WI38 (cell line): Measurements from ENCODE around the gene SLC19A2.

Experiments used
- H3K4me3 ChIP-seq: 2 replicates; pipeline ENCODE4 v1.5.1; 2011; ENCODE audit warnings: low read depth, mild to moderate bottlenecking, control low read depth, low read length
- TF ChIP-seq, protein P1 (sequence below): IDR thresholded peaks from 2 replicates; pipeline ENCODE4 v1.5.1; 2012; ENCODE audit warnings: low read depth, mild to moderate bottlenecking, control low read depth, low read length

The SLC19A2 gene

DNA sequence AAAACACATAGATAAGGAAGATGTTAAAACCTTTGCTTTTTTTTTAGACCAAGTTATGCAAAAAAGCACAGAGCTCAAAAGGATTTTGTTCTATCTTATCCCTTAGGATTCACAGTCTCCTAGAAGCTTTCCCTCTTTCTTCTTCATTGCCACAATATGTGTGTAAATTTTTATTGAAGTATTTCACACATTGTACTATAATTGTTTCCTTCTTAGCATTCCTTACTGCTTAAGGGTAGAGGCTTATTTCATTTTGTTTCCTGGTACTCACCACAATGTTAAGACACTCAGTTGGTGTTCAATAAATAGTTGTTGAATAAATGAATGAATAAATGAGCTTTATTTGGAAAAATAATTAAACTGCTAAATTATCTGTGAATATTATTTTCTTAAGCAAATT, 29.9 kb upstream of the SLC19A2 start:
- TF ChIP-seq, protein P1, sequence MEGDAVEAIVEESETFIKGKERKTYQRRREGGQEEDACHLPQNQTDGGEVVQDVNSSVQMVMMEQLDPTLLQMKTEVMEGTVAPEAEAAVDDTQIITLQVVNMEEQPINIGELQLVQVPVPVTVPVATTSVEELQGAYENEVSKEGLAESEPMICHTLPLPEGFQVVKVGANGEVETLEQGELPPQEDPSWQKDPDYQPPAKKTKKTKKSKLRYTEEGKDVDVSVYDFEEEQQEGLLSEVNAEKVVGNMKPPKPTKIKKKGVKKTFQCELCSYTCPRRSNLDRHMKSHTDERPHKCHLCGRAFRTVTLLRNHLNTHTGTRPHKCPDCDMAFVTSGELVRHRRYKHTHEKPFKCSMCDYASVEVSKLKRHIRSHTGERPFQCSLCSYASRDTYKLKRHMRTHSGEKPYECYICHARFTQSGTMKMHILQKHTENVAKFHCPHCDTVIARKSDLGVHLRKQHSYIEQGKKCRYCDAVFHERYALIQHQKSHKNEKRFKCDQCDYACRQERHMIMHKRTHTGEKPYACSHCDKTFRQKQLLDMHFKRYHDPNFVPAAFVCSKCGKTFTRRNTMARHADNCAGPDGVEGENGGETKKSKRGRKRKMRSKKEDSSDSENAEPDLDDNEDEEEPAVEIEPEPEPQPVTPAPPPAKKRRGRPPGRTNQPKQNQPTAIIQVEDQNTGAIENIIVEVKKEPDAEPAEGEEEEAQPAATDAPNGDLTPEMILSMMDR = no peak
- no peak overlapping the region for H3K4me3 ChIP-seq

DNA sequence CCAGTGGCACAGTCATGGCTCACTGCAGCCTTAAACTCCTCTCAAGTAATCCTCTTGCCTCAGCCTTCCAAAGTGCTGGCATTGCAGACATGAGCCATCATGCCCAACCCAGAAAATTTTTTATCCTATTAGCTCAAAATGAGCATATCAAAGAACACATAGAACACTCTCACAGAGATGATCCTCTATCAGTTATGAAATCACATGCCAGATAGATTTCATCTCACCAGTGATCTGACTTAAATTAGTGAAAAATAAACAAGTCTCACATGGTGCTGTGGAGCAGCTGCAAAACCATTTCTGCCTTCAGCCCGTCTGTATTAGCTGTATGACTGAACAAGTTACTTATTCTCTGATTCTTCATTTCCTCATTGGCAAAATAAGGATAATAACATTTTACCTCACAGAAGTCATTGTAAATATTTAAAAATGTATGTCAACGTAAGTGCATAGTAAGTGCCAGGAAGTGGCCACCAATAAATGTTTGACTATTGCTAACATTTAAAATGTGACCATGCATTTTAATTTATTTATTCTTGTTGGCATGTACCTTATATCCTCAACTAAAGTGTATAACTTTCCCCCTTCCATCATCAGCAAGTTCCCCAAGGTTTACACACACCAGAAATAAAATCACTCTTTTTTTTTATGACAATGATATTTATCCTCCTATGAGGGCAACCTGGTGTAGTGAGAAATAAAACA, 29.0 kb upstream of the SLC19A2 start:
- H3K4me3 ChIP-seq = no peak overlapping the region
- TF ChIP-seq, protein P1 = no peak

DNA sequence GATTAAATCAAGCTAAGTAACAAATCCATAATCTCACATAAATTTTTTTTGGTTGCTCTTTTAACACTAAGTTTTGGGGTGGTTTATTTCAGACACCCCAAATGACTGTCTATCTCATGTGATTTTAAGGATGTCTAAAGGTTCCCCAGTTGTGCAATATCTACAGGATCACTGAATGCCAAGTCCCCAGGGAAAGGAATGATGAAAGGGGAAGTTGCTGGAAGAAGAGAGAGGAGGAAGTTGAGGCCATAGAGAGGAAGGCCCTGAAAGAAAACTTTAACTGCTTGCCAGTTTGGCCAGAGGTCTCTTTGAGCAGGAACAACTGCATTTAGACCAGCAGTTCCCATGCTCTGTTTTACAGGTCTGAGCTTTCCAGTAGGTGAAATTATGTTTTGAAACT, 27.5 kb upstream of the SLC19A2 start:
- H3K4me3 ChIP-seq = no peak overlapping the region
- TF ChIP-seq, protein P1 = no peak

DNA sequence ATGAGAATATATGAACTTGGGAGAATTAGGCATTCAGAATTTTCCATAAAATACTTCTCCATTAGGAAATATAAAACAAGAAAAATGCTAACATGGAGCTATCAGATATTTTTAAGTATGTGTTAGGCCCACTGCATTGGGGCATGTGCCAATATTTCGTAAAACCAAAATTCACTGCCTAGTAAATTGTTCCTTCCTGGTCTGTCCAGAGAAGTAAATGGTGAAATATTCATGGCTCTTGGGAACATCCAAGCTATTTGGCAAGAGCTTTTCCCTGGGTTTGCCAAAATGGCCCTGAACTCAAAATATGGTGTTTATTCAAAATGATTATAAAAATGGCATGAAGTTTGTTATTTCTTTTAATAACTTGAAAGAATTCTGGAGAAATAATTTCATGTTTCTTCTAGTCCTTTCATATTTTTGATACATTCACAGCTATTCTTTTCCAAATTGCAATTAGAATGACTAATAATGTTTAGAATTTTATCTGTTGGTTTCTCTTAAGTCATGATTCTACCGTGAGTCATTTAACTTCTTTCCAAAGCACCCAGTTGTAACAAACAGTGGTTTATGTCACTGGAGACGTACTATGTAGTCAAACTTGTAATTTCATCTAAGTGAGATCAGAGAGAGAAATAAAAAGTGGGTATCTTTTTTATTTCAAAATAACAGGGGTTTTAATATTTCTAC, 25.7 kb upstream of the SLC19A2 start:
- no peak overlapping the region for H3K4me3 ChIP-seq
- TF ChIP-seq, protein P1 = no peak

DNA sequence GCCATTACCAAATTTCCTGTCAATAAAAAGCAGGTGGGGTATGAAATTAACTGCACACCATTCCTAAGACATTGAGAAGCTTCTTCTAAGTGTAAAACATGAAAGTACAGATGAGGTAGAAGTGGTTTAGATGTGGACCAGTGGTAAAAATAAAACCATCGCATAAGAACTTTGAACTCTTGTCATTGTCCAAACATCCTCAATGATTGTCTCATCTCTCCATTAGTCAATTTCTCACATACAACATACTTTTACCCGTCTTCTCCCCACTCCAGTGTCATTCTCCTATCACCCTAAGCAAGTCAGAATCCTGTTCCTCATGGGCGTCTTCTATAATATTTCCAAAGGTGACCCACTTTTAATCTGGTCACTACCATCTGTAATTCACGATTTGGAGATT, 24.3 kb upstream of the SLC19A2 start:
- TF ChIP-seq, protein P1 = no peak
- no peak overlapping the region for H3K4me3 ChIP-seq

DNA sequence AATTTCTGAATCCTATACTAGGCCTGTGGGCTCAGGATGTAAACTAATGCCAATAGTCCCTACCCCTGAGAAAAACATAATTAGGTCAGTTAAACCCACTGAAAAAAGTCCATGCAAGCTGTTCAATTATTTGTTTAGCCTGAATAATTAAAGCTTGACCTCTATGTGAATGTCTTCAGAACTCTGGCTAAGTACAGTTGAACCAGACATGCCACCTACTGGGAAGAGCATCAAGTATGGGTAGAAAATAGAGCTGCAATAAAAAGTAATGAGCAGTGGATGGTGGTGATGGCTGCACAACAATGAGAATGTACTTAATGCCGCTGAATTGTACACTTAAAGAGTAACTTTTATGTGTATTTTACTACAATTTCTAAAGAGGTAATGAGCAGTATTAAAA, 23.6 kb upstream of the SLC19A2 start:
- no peak overlapping the region for H3K4me3 ChIP-seq
- TF ChIP-seq, protein P1 = no peak
